B cell (primary cell): Measurements from ENCODE around the gene SLC6A18. TPM values are rescaled to one million over a fixed set of nuclear protein-coding genes. Genes with fewer than 3 reads are reported as not detected.

ENCODE experiments used
- ATAC-seq: fragments of 200-7000 bp; cut with Tn5 transposase; one replicate; pipeline ENCODE4 v1.10.0; 2021; ENCODE audit warnings: low read depth, mild to moderate bottlenecking, moderate number of reproducible peaks, moderate library complexity
- CTCF ChIA-PET: fragments of 350-600 bp; sonication (Branson Sonifier 250); formaldehyde crosslinking; loops from one replicate; lab custom pipeline; 2021; ENCODE audit warnings: antibody characterized with exemption, inconsistent platforms; lab: Charles Lee
- POLR2A ChIA-PET: fragments of 350-600 bp; sonication (Branson Sonifier 250); formaldehyde crosslinking; loops from one replicate; lab custom pipeline; 2021; ENCODE audit warnings: antibody characterized with exemption; lab: Charles Lee
- DNase-seq: peaks from one replicate; pipeline ENCODE4 v3.0.0; 2013
- H2AFZ ChIP-seq: 2 replicates; pipeline ENCODE4 v1.6.1; 2012; ENCODE audit warnings: mild to moderate bottlenecking, low read depth, low read length; ENCODE audit not compliant: insufficient read depth, poor library complexity, severe bottlenecking
- H3K27ac ChIP-seq, 2 donors: 1 replicate in 1 of 2; 2 replicates in 1 of 2; pipeline ENCODE4 v1.5.1; 2012 to 2013; ENCODE audit warnings: low read length in 2 of 2, mild to moderate bottlenecking in 2 of 2, moderate library complexity in 1 of 2
- H3K27me3 ChIP-seq, 4 experiments: fragments of 200-600 bp in 1 of 4; sonication (generic) in 1 of 4; replicated peaks in 1 of 4; 1 replicate in 2 of 4; 2 replicates in 2 of 4; pipeline versions ENCODE4 v1.6.1 to v1.7.0; 2013 to 2016; ENCODE audit warnings: low read length in 3 of 4, mild to moderate bottlenecking in 2 of 4, mixed read lengths in 1 of 4, moderate library complexity in 1 of 4; ENCODE audit not compliant: insufficient read depth in 4 of 4, control insufficient read depth in 3 of 4; ENCODE audit errors: control extremely low read depth in 1 of 4
- H3K36me3 ChIP-seq, 2 experiments: replicated peaks in 1 of 2; 1 replicate in 1 of 2; 2 replicates in 1 of 2; pipeline versions ENCODE4 v1.6.1 to v1.7.1; 2013; ENCODE audit warnings: low read length in 1 of 2; ENCODE audit not compliant: insufficient read depth in 2 of 2, control insufficient read depth in 1 of 2; ENCODE audit errors: control extremely low read depth in 1 of 2, extremely low read depth in 1 of 2
- H3K4me1 ChIP-seq, 2 donors: fragments of 200-600 bp in 1 of 2; sonication (generic) in 1 of 2; 1 replicate in 1 of 2; 2 replicates in 1 of 2; pipeline versions ENCODE4 v1.5.1 to v1.6.1; 2013 to 2017; ENCODE audit warnings: low read length in 2 of 2; ENCODE audit not compliant: control insufficient read depth in 2 of 2, insufficient read depth in 2 of 2
- H3K4me2 ChIP-seq: replicated peaks from 2 replicates; pipeline ENCODE3; 2012; ENCODE audit warnings: mild to moderate bottlenecking, low read depth, low read length; ENCODE audit not compliant: poor library complexity, severe bottlenecking
- H3K4me3 ChIP-seq, 5 experiments: fragments of 200-600 bp in 1 of 5; sonication (generic) in 1 of 5; 1 replicate in 3 of 5; 2 replicates in 2 of 5; pipeline versions ENCODE4 v1.5.1 to v1.7.0; 2011 to 2016; ENCODE audit warnings: low read length in 4 of 5, mild to moderate bottlenecking in 4 of 5, low read depth in 2 of 5, control low read depth in 1 of 5, moderate library complexity in 1 of 5; ENCODE audit not compliant: insufficient read depth in 1 of 5; ENCODE audit errors: control extremely low read depth in 1 of 5, extremely low read depth in 1 of 5
- H3K79me2 ChIP-seq: fragments of 200-600 bp; sonication (generic); one replicate; pipeline ENCODE4 v1.6.0; 2016; ENCODE audit warnings: low read length; ENCODE audit not compliant: control insufficient read depth, insufficient read depth
- H3K9ac ChIP-seq: fragments of 200-600 bp; sonication (generic); 2 replicates; pipeline ENCODE4 v1.6.1; 2017; ENCODE audit warnings: mild to moderate bottlenecking, low read length, moderate library complexity
- H3K9me3 ChIP-seq, 3 donors: one replicate each; pipeline versions ENCODE4 v1.6.1 to v1.7.1; 2013; ENCODE audit warnings: low read length in 2 of 3; ENCODE audit not compliant: control insufficient read depth in 2 of 3, insufficient read depth in 1 of 3; ENCODE audit errors: control extremely low read depth in 1 of 3
- H4K20me1 ChIP-seq: 2 replicates; pipeline ENCODE4 v1.6.0; 2012; ENCODE audit warnings: mild to moderate bottlenecking, low read length; ENCODE audit not compliant: insufficient read depth, control insufficient read depth, poor library complexity, severe bottlenecking
- H3K27ac Mint-ChIP-seq: one replicate; pipeline ENCODE4 v1.8.0; 2021; ENCODE audit warnings: mixed read lengths
- H3K27me3 Mint-ChIP-seq: one replicate; pipeline ENCODE4 v1.8.0; 2021; ENCODE audit warnings: mixed read lengths
- H3K4me1 Mint-ChIP-seq: one replicate; pipeline ENCODE4 v1.8.0; 2021; ENCODE audit warnings: mixed read lengths
- H3K4me3 Mint-ChIP-seq: one replicate; pipeline ENCODE4 v1.8.0; 2021; ENCODE audit warnings: mixed read lengths
- H3K9me3 Mint-ChIP-seq: one replicate; pipeline ENCODE4 v1.8.0; 2022; ENCODE audit warnings: mixed read lengths; ENCODE audit not compliant: insufficient read depth
- CTCF ChIP-seq: fragments of 200-600 bp; IDR thresholded peaks from one replicate; pipeline ENCODE4 v1.8.0; 2022; ENCODE audit warnings: antibody characterized with exemption, mild to moderate bottlenecking
- EZH2 ChIP-seq: IDR thresholded peaks from 2 replicates; pipeline ENCODE4 v1.6.1; 2012; ENCODE audit warnings: borderline replicate concordance, low read depth, mild to moderate bottlenecking, moderate library complexity, low read length; ENCODE audit not compliant: insufficient read depth, poor library complexity, severe bottlenecking
- WGBS: methylation state at CpG from one replicate; pipeline ENCODE4 v1.1.5; 2013; ENCODE audit warnings: missing lambda C conversion rate; ENCODE audit not compliant: insufficient coverage; 5-methylcytosine and 5-hydroxymethylcytosine counted together
- intact Hi-C: fragments of 100-400 bp; cut with micrococcal nuclease; formaldehyde crosslinking; loops from one replicate; pipeline ENCODE4 v1.10.0; 2022
- polyA plus RNA-seq: library from polyadenylated mRNA; depleted of rRNA; stranded (reverse); fragments of >200 nt; gene quantifications from 2 replicates; pipeline ENCODE4 v1.2.3, GENCODE V29; 2012
- total RNA-seq, 2 donors: library from RNA; stranded (reverse); fragments of 120-200 nt in 1 of 2; gene quantifications; 1 replicate in 1 of 2; 2 replicates in 1 of 2; pipeline versions ENCODE4 v1.2.3 to v1.2.4, GENCODE V29; 2013 to 2022

Gene SLC6A18
- total and polyA plus RNA-seq, 2 donors (not counting 1 experiment from before 2014, with no cell fraction given), result not detected

DNA sequence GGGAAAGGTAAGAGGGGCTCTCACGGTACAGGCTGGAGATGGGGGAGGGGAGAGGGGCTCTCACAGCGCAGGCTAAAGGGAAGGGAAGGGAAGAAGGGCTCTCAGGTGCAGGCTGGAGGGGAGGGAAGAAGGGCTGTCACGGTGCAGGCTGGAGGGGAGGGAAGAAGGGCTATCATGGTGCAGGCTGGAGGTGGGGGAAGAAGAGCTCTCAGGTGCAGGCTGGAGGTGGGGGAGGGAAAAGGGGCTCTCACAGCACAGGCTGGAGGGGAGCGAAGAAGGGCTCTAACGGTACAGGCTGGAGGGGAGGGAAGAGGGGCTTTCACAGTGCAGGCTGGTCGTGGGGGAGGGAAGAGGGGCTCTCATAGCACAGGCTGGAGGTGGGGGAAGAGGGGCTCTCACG is 4.6 kb downstream of the SLC6A18 start:
- Mint-ChIP-seq H3K9me3 (no peaks in the 10 kb centered on the region), H3K27me3 (peaks cover 12% of the 10 kb centered on the region), H3K4me3 (no peak overlapping the region), H3K27ac (no peak overlapping the region), H3K4me1 (no peaks in the 10 kb centered on the region)
- Histone ChIP-seq H3K9ac (no peak overlapping the region), H3K36me3 (no peaks in the 10 kb centered on the region), H3K9me3 (peaks cover 0 to 8% (median 0%) of the 10 kb centered on the region in 3 donors), H3K4me2 (no peak overlapping the region), H4K20me1 (no peaks in the 10 kb centered on the region), H3K79me2 (no peaks in the 10 kb centered on the region), H3K27me3 (peaks cover 0 to 7% (median 0%) of the 10 kb centered on the region in 4 experiments), H3K4me3 (no peak overlapping the region), H3K27ac (no peak overlapping the region), H3K4me1 (no peaks in the 10 kb centered on the region), H2AFZ (no peak overlapping the region)
- POLR2A ChIA-PET, result no interaction called here
- 45% methylated on average over 7 of the region's 7 CpGs for WGBS
- ATAC-seq, result no peak
- CTCF ChIA-PET, result no interaction called here
- no peak for DNase-seq
- no peak for TF ChIP-seq CTCF
- TF ChIP-seq EZH2, result no peak
- intact Hi-C loops, result no loop called here

DNA sequence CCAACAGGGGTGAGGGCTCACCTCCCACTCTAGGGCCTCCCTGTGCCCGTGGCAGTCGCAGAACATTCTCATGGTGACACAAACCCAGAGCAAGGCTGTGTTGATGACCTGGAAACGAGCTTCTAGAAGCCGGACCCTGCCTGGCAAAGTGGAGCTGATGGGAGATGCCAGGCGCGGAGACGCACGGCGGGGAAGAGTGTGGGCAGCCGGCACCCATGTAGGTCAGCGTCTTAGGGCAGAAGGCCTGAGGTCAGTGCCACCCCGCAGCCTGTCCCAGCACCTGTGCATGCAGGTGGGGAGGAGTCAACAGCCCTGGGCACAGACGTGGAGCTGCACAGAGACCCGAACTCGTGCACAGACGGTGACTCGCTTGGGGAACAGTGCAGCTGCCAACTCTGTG is 5.4 kb downstream of the SLC6A18 start:
- H3K27ac Mint-ChIP-seq, result no peak overlapping the region
- H3K4me2 ChIP-seq, result no peak overlapping the region
- H3K27ac ChIP-seq, result no peak overlapping the region
- H2AFZ ChIP-seq, result no peak overlapping the region
- DNase-seq (no peak), ATAC-seq (no peak)
- H3K27me3 Mint-ChIP-seq, result peaks cover 12% of the 10 kb centered on the region
- no peaks in the 10 kb centered on the region for H3K79me2 ChIP-seq
- intact Hi-C loops, result no loop called here
- H3K27me3 ChIP-seq, result peaks cover 0 to 7% (median 0%) of the 10 kb centered on the region in 4 experiments
- no peaks in the 10 kb centered on the region for H3K4me1 ChIP-seq
- H3K4me1 Mint-ChIP-seq, result no peaks in the 10 kb centered on the region
- no peak overlapping the region for H3K4me3 ChIP-seq
- no peaks in the 10 kb centered on the region for H3K36me3 ChIP-seq
- H3K4me3 Mint-ChIP-seq, result no peak overlapping the region
- H3K9me3 Mint-ChIP-seq, result peaks cover 1% of the 10 kb centered on the region
- H3K9me3 ChIP-seq, result peaks cover 0 to 16% (median 6%) of the 10 kb centered on the region in 3 donors
- TF ChIP-seq EZH2 (no peak), CTCF (no peak)
- 91% methylated on average over 17 of the region's 17 CpGs for WGBS
- ChIA-PET POLR2A (no interaction called here), CTCF (no interaction called here)
- no peak overlapping the region for H3K9ac ChIP-seq
- no peaks in the 10 kb centered on the region for H4K20me1 ChIP-seq
